Rectal smooth muscle tissue (tissue), 1 donor: Measurements from ENCODE around the gene JOSD2.

Experiments
- H3K27ac ChIP-seq: one replicate; pipeline ENCODE4 v1.7.0; 2013; ENCODE audit warnings: low read depth, low read length, inconsistent platforms
- H3K27me3 ChIP-seq: one replicate; pipeline ENCODE4 v1.7.0; 2013; ENCODE audit warnings: low read length; ENCODE audit not compliant: control insufficient read depth, insufficient read depth
- H3K36me3 ChIP-seq: one replicate; pipeline ENCODE4 v1.7.0; 2013; ENCODE audit warnings: low read length; ENCODE audit not compliant: control insufficient read depth, insufficient read depth
- H3K4me1 ChIP-seq: one replicate; pipeline ENCODE4 v1.7.0; 2013; ENCODE audit warnings: low read length; ENCODE audit not compliant: control insufficient read depth, insufficient read depth
- H3K4me3 ChIP-seq: one replicate; pipeline ENCODE4 v1.7.0; 2013; ENCODE audit warnings: low read length
- H3K9ac ChIP-seq: one replicate; pipeline ENCODE4 v1.7.0; 2013; ENCODE audit warnings: low read length

Gene JOSD2

DNA sequence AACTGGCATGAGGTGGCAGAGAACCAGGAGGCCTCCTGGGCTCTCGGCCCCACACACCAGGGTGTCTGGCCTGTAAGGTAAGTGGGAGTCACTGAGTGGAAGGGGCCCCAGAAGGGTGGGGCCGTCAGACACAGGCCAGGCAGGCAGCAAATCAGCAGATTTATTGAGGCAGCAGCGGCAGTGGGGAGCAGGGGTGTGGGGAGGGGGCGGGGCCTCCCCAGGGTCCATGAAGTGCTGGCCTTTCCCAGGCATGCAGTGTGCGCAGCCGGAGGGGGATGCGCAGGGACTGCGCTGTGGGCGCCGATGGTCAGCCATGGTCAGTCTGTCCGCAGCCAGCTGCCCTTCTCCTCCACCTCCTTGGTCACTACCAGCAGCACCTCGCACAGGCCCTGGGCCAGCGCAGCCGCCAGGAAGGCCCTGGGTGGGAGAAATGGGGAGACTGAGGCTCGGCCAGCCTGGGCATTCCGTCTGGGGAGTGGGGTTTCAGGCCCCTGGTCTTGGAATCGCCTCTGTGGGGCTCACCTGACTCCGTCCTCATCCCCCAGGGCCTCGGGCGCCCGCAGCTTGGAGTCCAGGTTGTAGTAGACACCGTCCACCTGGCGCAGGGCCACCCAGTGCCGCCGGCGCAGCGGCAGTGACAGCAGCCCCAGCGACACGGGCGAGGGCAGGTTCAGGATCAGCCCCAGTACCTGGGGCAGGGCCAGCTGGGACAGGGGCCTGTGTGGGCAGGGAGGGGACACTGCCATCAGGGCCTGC is 5.0 kb downstream of the JOSD2 start:
- H3K9ac ChIP-seq = no peak overlapping the region
- no peaks in the 10 kb centered on the region for H3K36me3 ChIP-seq
- no peaks in the 10 kb centered on the region for H3K4me1 ChIP-seq
- no peak overlapping the region for H3K4me3 ChIP-seq
- H3K27me3 ChIP-seq = no peaks in the 10 kb centered on the region
- no peak overlapping the region for H3K27ac ChIP-seq

DNA sequence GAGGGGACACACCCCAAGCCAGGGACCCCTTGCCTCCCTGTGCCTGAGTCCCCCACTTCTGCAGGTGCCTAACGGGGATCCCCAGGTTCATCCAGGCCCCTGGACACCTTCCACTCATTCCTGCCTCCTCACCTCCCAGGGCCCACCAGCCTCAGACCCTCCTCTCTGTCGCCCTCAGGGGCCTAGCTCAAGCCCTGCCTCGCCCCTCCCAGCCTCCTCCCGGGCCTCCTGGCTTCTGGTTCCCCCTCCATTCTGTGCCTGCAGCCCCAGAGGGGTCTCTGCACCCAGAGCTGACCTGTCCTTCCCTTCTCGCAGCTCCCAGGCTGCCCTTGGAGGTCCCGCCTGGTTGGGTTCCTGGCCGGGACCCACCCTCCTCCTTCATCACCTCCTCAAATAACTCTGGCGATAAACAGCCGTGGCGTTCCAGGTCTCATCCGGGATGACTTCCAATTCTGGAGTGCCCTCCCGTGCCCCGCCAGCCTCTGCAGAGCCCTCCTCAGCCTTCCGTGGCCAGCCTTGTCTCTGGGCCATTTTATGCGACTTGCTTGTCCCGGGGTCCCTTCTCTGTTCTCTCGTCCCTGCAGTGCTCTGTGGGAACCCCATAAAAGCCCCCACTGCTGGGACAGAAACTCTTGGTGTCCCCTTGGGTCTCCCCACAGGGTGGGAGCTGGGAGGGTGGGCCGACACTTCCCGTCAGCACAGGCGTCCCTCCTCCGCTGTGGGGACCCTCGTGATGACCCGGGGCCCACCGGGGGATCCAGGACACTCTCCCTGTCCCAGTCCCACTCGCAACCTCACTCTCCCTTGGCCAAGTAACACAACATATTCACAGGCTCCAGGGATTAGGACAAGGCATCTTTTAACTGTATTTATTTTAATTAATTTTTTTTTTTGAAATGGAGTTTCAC is 9.2 kb downstream of the JOSD2 start:
- H3K4me3 ChIP-seq = no peak overlapping the region
- H3K9ac ChIP-seq = no peak overlapping the region
- no peaks in the 10 kb centered on the region for H3K4me1 ChIP-seq
- no peaks in the 10 kb centered on the region for H3K36me3 ChIP-seq
- H3K27me3 ChIP-seq = no peaks in the 10 kb centered on the region
- H3K27ac ChIP-seq = no peak overlapping the region

DNA sequence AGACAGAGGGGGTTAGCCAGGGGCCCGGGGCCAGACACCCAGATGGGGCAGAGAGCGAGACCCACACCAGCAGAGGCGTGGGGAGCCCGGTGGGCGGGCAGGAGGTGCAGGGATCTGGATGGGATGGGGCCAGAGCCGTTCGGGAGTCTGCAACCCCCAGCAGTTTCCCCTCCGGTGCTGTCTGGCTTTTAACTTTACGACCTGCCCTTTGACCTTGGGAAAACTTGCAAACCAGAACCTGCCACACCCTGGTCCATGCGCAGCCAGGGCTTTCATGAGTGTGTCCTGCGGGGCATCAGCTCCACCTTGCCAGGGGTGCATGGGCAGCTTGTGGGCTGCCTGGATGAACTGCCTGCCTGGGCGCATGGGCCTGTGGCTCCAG is 9.8 kb downstream of the JOSD2 start:
- H3K9ac ChIP-seq = no peak overlapping the region
- H3K4me3 ChIP-seq = no peak overlapping the region
- no peak overlapping the region for H3K27ac ChIP-seq

DNA sequence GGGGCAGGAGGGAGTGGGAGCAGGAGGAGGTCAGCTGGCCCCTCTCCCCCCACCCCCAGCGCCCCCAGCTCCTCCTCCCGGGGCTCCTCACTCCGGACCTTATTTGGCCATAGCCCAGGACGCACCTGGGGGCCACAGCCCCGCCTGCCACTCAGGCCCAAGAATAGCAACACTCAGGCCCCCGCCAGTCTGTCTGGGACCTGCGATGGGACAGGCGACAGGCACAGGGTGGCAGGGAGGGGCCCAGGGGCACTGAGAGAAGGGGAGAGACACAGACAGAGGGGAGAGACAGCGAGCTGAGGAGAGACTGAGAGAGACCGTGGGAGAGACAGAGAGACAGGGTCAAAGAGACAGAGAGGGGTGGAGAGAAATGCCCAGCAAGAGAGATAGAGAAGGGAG is 10.2 kb downstream of the JOSD2 start:
- Histone ChIP-seq H3K27ac (no peak overlapping the region), H3K9ac (no peak overlapping the region), H3K36me3 (no peaks in the 10 kb centered on the region), H3K27me3 (no peaks in the 10 kb centered on the region), H3K4me1 (no peaks in the 10 kb centered on the region), H3K4me3 (no peak overlapping the region)

More for the DNA sequence above, 9.8 kb downstream of the JOSD2 start:
- H3K4me1 ChIP-seq = no peaks in the 10 kb centered on the region
- H3K27me3 ChIP-seq = no peaks in the 10 kb centered on the region
- H3K36me3 ChIP-seq = no peaks in the 10 kb centered on the region

DNA sequence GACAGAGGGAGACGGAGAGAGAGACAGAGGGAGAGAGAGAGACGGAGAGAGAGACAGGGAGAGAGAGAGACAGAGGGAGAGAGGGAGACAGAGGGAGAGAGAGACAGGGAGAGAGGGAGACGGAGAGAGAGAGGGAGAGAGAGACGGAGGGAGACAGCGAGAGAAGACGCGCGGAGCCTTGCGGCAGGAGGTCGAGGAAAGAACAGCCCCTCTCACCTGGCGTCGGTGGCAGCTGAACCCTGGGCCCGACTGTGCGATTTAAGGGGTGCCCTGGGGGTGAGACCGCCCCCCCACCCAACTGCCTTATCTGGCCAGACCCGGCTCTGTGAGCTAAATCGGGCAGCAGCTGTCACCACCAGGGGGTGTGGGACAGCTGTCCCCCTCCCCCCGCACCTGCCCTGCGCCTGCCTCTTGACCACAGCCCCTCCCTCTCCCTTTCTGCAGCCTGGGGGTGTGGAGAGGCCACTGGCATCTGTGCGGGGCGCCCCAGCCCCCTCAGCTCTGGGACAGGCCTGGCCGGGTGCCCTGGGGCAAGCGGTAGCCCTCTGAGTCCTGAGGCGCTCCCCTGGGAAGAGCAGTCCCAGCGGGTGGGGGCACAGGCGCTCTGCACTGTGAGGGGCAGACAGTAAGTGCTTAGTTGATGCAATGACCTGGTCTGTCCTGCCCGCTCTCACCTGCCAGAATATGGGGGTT is 10.8 kb downstream of the JOSD2 start:
- Histone ChIP-seq H3K27ac (no peak overlapping the region), H3K9ac (no peak overlapping the region), H3K36me3 (no peaks in the 10 kb centered on the region), H3K4me3 (no peak overlapping the region), H3K27me3 (no peaks in the 10 kb centered on the region), H3K4me1 (no peaks in the 10 kb centered on the region)

DNA sequence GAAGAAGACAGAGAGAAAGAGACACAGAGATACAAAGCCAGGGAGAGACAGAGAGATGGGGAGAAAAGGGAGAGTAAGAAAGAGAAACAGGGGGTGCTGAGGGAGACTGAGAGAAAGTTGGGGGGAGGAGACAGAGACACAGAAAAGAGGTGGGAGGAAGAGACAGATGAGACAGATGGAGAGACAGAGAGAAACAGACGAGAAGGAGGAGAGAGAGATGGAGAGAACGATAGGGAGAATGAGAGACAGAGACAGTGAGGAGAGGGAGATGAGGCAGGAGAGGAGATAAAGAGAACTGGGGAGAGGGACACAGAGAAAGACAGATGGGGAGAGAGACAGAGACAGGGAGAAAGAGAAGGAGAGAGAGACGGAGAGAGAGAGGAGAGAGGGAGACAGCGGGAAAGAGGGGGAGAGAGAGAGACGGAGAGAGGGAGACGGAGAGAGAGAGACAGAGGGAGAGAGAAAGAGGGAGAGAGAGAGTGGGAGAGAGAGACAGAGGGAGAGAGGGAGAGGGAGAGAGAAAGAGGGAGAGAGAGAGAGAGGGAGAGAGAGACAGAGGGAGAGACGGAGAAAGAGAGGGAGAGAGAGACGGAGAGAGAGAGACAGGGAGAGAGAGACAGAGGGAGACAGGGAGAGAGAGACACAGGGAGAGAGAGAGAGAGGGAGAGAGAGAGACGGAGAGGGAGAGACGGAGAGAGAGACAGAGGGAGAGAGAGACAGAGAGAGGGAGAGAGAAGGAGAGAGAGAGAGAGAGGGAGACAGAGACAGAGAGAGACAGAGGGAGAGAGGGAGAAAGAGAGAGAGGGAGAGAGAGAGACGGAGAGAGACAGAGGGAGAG is 12.6 kb downstream of the JOSD2 start:
- H3K9ac ChIP-seq = no peak overlapping the region
- H3K27ac ChIP-seq = no peak overlapping the region
- H3K27me3 ChIP-seq = no peaks in the 10 kb centered on the region
- H3K4me1 ChIP-seq = no peaks in the 10 kb centered on the region
- H3K4me3 ChIP-seq = no peak overlapping the region
- H3K36me3 ChIP-seq = no peaks in the 10 kb centered on the region

DNA sequence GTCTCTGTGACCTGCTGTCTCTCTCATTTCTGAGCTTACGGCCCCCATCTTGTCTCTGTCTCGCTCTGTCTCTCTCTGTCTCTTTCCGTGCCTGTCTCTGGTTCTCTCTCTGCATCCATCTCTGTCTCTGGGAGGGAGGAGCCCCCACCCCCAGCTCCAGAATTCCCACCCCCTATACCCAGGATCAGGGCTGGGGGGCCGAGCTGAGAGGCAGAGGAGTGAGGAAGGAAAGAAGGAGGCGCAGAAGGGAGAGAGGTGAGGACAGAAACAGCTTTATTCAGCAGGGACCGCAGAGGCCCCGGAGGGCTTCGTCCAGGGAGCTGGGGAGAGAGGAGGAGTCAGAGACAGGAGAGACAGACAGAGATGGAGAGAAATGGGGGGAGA is 14.0 kb downstream of the JOSD2 start:
- Histone ChIP-seq H3K36me3 (no peaks in the 10 kb centered on the region), H3K27me3 (no peaks in the 10 kb centered on the region), H3K27ac (no peak overlapping the region), H3K4me1 (no peaks in the 10 kb centered on the region), H3K9ac (no peak overlapping the region), H3K4me3 (no peak overlapping the region)

DNA sequence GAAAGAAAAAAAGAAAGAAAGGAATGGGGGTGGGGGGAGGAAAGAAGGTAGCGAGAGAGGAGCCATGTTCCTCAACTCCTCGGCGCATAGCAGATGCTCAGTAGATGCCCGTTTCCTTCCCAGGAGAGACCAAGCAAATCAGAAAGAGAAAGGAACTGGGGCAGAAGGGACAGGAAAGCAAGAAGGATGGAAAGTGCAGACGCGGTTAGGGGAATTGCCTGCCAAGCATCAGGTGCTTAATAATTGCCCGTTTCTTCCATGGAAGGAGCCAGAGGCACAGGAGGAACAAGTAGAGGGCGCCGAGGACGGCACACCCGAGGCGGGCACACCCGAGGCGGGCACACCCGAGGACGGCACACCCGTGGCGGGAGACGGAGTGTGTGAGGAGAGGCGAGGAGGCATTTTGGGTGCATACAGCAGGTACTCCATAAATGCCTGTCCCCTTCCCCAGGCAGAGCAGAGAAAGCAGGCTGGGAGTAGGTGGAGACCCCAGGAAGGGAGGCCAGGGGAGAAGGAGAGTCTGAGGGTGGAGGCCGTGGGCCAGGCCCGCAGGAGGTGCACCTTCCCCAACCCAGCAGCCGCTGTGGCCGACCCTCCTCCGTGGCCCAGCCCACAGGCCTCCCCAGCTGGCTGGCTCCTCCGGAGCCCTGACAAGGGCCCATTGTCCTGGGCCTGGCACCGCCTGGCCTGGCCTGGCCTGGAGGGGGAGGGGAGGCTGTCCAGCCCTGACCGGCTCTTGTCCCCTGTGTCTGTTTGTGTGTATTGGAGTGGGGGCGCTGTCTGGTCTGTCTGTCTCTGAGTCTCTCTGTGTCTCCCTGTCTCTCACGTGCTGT is 14.6 kb downstream of the JOSD2 start:
- H3K27me3 ChIP-seq = no peaks in the 10 kb centered on the region

DNA sequence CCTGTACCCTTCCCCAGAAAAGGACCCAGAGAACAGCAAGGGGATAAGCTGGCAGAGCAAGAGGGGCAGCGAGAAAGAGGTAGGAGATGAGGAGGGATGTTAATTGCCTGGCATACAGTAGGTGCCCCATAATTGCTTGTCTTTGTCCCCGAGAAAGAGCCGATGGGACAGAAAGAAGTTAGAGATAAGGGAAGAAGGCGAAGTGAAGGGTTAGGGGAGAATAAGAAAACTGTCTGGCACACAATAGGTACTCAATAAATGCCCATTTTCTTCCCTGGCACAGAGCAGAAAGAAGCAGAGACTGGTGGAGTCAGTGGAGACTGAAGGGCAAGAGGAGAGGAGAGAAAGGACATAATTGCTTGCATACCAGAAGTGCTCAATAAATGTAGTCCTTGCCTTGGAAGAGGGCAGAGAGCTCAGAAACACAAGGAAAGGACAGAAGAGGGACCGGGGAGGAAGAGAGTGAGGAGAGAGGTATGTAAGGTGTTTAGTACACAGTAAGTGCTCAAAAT is 15.9 kb downstream of the JOSD2 start:
- no peak overlapping the region for H3K27ac ChIP-seq
- no peaks in the 10 kb centered on the region for H3K36me3 ChIP-seq
- no peaks in the 10 kb centered on the region for H3K4me1 ChIP-seq
- no peak overlapping the region for H3K4me3 ChIP-seq
- H3K27me3 ChIP-seq = peaks cover 7% of the 10 kb centered on the region
- no peak overlapping the region for H3K9ac ChIP-seq

More for the DNA sequence above, 14.6 kb downstream of the JOSD2 start:
- no peaks in the 10 kb centered on the region for H3K36me3 ChIP-seq
- no peak overlapping the region for H3K4me3 ChIP-seq
- H3K9ac ChIP-seq = no peak overlapping the region
- no peak overlapping the region for H3K27ac ChIP-seq
- no peaks in the 10 kb centered on the region for H3K4me1 ChIP-seq

DNA sequence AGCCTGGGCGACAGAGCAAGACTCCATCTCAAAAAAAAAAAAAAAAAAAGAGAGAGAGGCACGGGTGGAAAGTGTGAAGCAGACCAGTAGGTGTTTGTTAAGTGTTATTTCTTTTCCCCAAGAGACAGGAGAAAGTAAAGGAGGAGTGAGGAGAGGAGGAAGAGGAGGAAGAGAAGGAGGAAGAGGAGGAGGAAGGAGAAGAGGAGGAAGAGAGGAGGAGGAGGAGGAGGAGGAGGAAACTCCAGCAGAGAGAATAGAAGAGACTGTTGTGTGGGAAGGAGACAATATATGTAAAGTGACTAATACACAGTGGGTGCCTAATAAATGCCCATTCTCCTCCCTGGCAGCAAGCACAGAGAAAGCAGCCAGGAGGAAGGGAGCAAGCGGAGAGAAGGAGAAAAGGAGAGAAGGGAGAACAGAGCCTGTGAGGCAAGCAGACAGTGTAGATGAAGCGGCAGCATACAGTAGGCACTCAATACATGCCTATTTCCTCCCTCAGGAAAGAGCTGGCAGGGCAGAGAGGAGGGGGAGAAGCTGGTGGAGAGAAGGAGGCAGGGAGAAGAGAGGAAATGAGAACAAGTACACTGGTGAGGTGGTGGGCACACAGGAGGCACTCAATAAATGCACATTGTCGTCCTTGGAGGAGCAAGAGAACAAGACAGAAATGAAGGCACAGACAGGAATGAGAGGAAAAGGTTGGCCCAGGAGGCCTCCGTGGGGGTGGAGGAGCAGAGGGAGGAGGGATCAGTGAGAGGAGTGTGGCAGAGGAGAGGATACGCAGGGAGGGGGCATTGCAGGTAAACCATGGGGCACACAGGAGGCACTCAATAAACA is 16.6 kb downstream of the JOSD2 start:
- Histone ChIP-seq H3K27ac (no peak overlapping the region), H3K4me1 (no peaks in the 10 kb centered on the region), H3K36me3 (no peaks in the 10 kb centered on the region), H3K4me3 (no peak overlapping the region), H3K27me3 (peaks cover 7% of the 10 kb centered on the region), H3K9ac (no peak overlapping the region)
